WTC11 (cell line): ENCODE results near the gene CHRNB1.

Source experiments
- CBFB ChIP-seq: sonication (generic); formaldehyde crosslinking; IDR thresholded peaks from 2 replicates; pipeline ENCODE4 v1.8.1; 2022; ENCODE audit warnings: mild to moderate bottlenecking, low read depth, missing genetic modification reagents
- ESRRA ChIP-seq: sonication (generic); formaldehyde crosslinking; IDR thresholded peaks from 2 replicates; pipeline ENCODE4 v1.8.1; 2022; ENCODE audit warnings: mild to moderate bottlenecking, missing genetic modification reagents, borderline replicate concordance
- FOXJ3 ChIP-seq: sonication (generic); formaldehyde crosslinking; IDR thresholded peaks from 2 replicates; pipeline ENCODE4 v1.9.0; 2021; ENCODE audit warnings: missing genetic modification reagents, mild to moderate bottlenecking, borderline replicate concordance
- IRF2 ChIP-seq: sonication (generic); formaldehyde crosslinking; IDR thresholded peaks from 2 replicates; pipeline ENCODE4 v1.8.0; 2022; ENCODE audit warnings: low read depth, missing genetic modification reagents, borderline replicate concordance
- OVOL2 ChIP-seq: fragments of 250-450 bp; sonication (Bioruptor Pico); IDR thresholded peaks from 2 replicates; pipeline ENCODE4 v1.9.0; 2021; ENCODE audit warnings: mild to moderate bottlenecking, borderline replicate concordance
- ZNF416 ChIP-seq: fragments of 250-450 bp; sonication (Bioruptor Pico); IDR thresholded peaks from 2 replicates; pipeline ENCODE4 v1.9.0; 2021; ENCODE audit warnings: mild to moderate bottlenecking, inconsistent platforms
- TF ChIP-seq, protein P1 (sequence below): sonication (generic); formaldehyde crosslinking; IDR thresholded peaks from 2 replicates; pipeline ENCODE4 v1.8.1; 2022; ENCODE audit warnings: low read depth, mild to moderate bottlenecking, moderate library complexity, missing genetic modification reagents, borderline replicate concordance
- TF ChIP-seq, protein P2 (sequence below): fragments of 200-600 bp; IDR thresholded peaks from 2 replicates; pipeline ENCODE4 v1.8.0; 2022; ENCODE audit warnings: antibody characterized with exemption
- TF ChIP-seq, protein P3 (sequence below): sonication (generic); formaldehyde crosslinking; IDR thresholded peaks from 2 replicates; pipeline ENCODE4 v1.8.1; 2022; ENCODE audit warnings: mild to moderate bottlenecking, missing genetic modification reagents, moderate library complexity, borderline replicate concordance
- TF ChIP-seq, protein P4 (sequence below): sonication (generic); formaldehyde crosslinking; IDR thresholded peaks from 2 replicates; pipeline ENCODE4 v1.8.0; 2022; ENCODE audit warnings: mild to moderate bottlenecking, missing genetic modification reagents

DNA sequence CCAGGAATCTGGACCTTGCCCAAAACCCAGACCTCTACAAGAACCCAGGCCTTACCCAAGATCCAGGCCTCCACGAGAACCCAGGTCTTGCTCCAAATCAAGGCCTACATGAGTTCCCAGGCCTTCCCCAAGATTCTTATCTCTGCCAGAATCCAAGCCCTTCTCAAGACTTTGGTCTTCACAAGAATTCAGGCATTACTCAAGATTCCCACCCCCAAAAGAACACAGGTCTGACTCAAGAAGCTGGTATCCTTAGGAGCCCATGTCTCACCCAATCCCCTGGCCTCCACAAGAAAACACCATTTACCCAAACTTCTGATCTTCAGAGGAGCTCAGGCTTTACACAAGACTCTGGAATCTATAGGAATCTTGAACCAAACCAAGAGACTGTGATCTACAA lies 13.6 kb upstream of the CHRNB1 start:
- TF ChIP-seq OVOL2 (no peak), FOXJ3 (CRISPR knock-in tag) (no peak), ZNF416 (CRISPR knock-in tag) (no peak), CBFB (CRISPR knock-in tag) (no peak), ESRRA (CRISPR knock-in tag) (no peak), IRF2 (CRISPR knock-in tag) (no peak)
- TF ChIP-seq, protein P1, sequence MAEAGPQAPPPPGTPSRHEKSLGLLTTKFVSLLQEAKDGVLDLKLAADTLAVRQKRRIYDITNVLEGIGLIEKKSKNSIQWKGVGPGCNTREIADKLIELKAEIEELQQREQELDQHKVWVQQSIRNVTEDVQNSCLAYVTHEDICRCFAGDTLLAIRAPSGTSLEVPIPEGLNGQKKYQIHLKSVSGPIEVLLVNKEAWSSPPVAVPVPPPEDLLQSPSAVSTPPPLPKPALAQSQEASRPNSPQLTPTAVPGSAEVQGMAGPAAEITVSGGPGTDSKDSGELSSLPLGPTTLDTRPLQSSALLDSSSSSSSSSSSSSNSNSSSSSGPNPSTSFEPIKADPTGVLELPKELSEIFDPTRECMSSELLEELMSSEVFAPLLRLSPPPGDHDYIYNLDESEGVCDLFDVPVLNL: no peak
- TF ChIP-seq, protein P2, sequence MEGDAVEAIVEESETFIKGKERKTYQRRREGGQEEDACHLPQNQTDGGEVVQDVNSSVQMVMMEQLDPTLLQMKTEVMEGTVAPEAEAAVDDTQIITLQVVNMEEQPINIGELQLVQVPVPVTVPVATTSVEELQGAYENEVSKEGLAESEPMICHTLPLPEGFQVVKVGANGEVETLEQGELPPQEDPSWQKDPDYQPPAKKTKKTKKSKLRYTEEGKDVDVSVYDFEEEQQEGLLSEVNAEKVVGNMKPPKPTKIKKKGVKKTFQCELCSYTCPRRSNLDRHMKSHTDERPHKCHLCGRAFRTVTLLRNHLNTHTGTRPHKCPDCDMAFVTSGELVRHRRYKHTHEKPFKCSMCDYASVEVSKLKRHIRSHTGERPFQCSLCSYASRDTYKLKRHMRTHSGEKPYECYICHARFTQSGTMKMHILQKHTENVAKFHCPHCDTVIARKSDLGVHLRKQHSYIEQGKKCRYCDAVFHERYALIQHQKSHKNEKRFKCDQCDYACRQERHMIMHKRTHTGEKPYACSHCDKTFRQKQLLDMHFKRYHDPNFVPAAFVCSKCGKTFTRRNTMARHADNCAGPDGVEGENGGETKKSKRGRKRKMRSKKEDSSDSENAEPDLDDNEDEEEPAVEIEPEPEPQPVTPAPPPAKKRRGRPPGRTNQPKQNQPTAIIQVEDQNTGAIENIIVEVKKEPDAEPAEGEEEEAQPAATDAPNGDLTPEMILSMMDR: no peak
- TF ChIP-seq, protein P3, sequence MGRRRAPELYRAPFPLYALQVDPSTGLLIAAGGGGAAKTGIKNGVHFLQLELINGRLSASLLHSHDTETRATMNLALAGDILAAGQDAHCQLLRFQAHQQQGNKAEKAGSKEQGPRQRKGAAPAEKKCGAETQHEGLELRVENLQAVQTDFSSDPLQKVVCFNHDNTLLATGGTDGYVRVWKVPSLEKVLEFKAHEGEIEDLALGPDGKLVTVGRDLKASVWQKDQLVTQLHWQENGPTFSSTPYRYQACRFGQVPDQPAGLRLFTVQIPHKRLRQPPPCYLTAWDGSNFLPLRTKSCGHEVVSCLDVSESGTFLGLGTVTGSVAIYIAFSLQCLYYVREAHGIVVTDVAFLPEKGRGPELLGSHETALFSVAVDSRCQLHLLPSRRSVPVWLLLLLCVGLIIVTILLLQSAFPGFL (CRISPR knock-in tag): no peak
- TF ChIP-seq, protein P4, sequence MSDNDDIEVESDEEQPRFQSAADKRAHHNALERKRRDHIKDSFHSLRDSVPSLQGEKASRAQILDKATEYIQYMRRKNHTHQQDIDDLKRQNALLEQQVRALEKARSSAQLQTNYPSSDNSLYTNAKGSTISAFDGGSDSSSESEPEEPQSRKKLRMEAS (CRISPR knock-in tag): no peak
